Limb (tissue), 2 donors: Measurements from ENCODE around the gene CDYL.

Experiments
- DNase-seq, 2 donors: peaks; one replicate each; pipeline ENCODE4 v3.0.0-alpha.2; 2016; ENCODE audit errors: extremely low spot score in 2 of 2

Gene CDYL

DNA sequence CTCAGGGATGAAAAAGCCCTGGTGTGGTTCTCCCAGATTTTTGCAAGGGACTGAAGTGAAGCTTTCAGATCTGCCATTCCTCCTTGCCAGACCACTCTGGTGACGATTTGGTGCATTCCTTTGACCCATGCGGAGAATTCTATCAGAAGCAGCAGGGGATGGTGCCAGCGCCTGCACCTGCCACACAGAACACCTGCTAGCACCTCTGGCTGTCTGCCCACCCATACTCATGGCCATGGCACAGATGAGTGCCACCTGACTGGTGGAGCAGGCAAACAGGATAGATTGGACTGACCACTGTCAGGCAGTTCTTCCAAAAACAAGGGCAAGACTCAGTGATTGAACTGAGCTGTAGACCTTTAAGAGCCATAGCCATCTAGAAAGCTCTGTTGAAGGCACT, 107.1 kb downstream of the CDYL start:
- no peak for DNase-seq

- no peak for DNase-seq
These were observed 108.6 kb downstream of the CDYL start for GRCh38 chr6:4884646-4885340.

DNA sequence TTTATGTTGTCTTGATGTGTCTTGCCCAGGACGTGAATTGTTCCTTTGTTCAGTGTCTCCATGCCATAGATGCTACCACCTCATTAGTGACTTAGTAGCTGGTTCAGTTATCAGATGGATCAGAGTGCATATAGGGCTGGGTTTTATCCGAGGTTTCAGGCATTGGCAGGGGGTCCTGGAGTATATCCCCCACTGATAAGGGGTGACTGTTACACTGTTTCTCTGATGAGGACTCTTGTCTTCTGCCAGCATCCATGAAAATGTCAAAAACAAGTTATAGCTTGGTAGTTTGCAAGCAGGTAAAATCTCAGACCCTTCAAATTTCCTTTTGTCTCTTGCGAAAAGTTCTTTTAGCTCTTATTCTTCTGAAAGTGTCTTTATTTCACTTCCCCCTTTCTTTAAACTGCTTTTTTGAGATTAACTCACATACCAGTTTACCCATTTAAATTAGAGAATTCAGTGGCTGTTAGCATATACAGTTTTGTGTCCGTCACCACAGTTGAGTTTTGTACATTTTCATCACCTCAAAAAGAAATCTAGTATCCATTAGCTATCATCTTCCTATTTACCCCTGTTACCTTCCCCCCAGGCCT, 109.2 kb downstream of the CDYL start:
- no peak for DNase-seq

DNA sequence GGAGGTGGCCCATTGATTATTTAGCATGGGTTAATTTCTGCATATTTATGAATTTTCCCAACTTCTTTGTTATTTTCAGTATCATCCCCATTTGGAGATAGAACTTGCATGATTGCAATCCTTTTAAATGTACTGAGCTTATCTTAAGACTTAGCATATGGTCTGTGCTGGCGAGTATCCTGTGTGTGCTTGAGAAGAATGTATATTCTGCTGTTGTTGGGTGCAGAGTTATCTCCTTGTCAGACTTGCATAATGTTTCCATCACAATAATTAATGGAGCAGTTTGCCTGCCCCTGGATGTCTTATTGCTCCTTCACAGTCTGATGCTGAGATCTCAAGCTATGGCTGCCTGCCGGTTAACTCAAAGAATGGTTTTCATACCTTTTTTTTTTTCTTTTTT, 112.6 kb downstream of the CDYL start:
- DNase-seq, result no peak

- DNase-seq, result no peak
These were observed 113.5 kb downstream of the CDYL start for GRCh38 chr6:4889701-4890100.

GRCh38 chr6:4890191-4890590, 114.0 kb downstream of the CDYL start:
- DNase-seq, result no peak

- no peak for DNase-seq
These were observed 114.4 kb downstream of the CDYL start for GRCh38 chr6:4890627-4891026.

- no peak for DNase-seq
These were observed 114.9 kb downstream of the CDYL start for GRCh38 chr6:4891141-4891540.

GRCh38 chr6:4892785-4893485, 116.7 kb downstream of the CDYL start:
- no peak for DNase-seq

DNA sequence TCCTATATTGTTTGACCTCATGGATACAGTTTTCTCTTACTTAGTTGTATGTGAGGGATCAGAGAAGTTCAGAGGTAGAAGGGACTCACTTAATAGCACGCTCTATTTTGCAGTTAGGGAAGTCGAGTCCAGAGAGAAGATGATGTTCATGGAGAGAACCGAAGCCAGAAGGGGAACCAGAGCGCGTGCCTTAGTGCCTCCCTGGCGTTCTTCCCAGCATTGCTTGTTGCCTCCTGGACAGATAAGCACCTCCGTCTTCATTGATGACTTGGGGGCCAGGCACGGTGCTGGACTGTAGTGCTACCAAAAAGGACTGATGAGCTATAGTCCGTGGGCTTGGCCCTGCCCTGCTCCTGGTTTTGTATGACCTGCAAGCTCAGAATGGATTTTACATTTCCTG, 117.8 kb downstream of the CDYL start:
- no peak for DNase-seq

DNA sequence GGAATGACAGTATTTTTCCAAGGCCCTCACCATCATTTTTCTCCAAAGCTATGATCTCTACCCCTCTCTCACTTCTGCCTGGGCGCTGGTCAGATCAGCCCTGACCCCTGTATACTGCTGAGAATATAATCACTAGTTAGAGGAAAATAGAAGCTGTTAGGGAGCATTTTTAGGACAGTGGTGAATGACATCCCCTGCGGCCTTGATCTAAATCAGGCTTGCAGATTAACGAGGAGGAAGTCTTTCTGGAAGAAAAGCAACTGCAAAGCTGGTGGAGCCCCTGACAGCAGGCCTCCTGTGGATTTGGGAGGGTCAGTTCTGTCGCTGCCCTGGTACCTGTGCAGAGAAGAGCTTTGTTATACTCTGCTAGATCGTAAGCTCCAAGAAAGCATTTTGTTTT, 119.8 kb downstream of the CDYL start:
- no peak for DNase-seq

- no peak for DNase-seq
These were observed 120.2 kb downstream of the CDYL start for GRCh38 chr6:4896401-4896800.

GRCh38 chr6:4899249-4900034, 123.2 kb downstream of the CDYL start:
- no peak for DNase-seq

GRCh38 chr6:4901386-4902061, 125.3 kb downstream of the CDYL start:
- DNase-seq, result no peak

GRCh38 chr6:4902363-4902762, 126.2 kb downstream of the CDYL start:
- no peak for DNase-seq

GRCh38 chr6:4903121-4903520, 126.9 kb downstream of the CDYL start:
- no peak for DNase-seq

DNA sequence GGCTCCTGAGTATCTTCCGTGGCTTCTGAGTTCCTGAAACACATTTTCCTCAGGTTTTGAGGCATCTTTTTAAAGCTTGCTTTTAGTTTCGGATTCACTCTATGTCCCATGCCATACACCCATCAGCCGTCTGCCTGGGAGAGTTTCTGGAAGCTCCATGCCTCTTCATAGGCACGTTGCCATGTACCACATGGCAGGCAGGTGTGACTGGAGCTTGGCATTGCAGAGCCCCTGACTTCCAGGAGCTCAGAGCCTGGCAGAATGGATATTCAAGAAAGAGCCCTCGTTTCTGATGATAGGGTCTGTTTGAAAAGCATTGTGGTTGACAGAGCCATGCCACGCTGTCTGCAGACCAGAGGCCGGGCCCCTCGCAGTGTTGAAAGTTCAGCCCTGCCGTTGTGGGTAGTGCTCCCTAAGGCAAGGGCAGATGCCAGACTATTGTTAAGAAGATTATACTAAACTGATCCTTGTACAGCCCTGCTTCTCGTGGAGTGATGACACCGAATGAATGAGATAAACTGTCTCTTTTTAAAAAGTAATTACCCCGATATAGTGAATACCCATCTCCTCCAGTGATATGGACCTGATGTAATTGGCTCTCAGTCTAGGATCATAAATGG, 127.7 kb downstream of the CDYL start:
- no peak for DNase-seq

DNA sequence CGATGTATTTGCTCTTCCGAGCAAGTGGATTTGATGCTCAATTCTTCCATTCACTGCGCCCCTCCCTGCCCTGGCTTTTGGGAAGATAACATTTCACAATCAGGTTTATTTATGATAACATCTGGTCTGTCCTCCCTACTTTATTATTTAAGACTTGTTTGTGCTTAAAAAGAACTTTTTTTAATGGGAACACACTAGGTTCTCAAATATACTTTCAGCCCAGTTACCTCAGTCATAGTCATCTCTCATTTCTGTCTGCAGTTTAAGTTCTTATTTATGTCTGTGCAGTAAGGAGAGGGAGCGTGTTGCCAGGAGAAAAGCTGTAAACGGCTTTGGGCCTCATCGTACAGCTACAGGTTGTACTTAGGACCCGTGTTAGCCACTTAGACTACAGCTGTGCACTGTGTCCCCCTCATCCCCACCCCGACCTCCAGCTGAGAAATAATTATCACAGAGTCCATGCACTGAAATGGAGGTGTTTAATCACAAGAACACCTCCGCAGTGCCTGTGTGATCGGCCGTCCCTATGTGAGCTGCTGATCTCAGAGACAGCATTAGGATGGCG, 128.3 kb downstream of the CDYL start:
- no peak for DNase-seq

- no peak for DNase-seq
These were observed 129.6 kb downstream of the CDYL start for GRCh38 chr6:4905826-4906225.
